ENCODE data around the gene DMXL2.

DNA sequence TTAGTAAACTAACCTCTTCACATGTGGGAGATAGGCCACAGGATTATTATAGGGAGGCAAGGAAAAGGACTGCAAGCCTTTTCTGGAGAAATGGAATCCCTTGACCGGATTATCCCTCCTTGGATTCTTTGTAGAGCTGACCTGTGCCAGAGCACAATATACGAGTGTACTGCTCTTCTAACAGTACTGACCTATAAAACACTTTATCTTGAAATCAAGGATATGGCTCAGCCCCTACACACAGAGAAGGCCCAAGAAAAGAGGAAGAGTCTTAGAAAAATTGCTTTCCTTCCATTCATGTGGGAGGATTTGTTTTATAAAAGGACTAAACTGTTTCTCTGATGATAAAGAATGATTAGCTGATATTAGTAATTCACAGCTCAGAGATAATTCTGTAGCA, 42.2 kb downstream of the DMXL2 start:
- TF ChIP-seq POLR2A (IDR thresholded peaks at IDR 0.05; ENCODE audit: low read length) = no peak
- no peak for TF ChIP-seq GATA1 (IDR thresholded peaks at IDR 0.05; ENCODE audit: low read depth, low read length)
